HG03196 (cell line): ENCODE results near the gene MAP2K5.

Experiments
- ATAC-seq: cut with Tn5 transposase; IDR thresholded peaks from one replicate; pipeline ENCODE4 v1.9.1; 2021; ENCODE audit not compliant: unreplicated experiment

MAP2K5 gene

DNA sequence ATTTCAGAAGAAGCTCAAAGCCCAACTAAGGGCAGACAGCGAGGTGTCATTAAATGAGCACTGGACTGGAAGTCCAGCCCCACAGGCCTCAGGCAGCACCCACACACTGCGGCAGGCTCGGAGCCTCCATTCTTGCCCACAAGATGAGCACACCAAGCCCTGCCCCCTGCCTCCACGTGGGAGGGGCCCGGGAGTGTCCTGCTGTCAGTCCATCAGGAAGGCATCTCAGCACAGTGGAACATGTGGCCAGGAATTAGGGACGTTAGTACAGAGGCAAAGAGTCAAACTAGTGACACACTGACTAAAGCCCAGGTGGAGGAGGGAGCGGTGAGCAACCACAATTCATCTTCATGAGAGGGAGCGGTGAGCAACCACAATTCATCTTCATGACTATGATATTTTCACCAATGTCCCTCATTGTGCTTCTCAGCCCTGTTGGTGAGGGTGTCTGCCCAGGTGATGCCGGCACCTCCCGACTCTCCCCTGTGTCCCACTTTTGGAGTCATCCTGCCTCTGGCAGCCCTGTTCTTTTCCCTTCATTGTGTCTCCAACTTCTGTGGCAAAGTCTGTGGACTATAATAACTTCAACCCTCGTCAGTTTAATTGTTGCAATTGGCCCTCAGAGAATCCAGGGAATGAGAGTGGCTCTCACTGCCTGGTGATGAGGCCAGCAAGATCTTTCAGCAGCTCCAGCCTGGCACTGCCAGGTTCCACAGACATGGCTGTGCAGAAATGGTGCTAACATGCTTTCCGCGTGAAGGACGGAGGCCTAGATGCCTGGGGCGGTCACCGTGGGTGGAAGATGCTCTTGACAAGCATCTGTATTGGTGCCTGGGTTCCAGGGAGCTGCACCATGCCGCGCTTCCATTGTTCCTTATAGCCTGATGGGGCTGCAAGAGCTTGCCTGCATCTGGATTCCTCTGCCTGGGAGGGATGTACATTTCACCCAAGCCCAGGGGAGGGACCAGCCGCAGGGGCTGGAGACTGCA is 259.7 kb downstream of the MAP2K5 start:
- ATAC-seq, result no peak

- ATAC-seq, result no peak
Measured at GRCh38 chr15:67803299-67803698, 260.8 kb downstream of the MAP2K5 start.

- ATAC-seq, result no peak
Measured at GRCh38 chr15:67803996-67804843, 261.7 kb downstream of the MAP2K5 start.

DNA sequence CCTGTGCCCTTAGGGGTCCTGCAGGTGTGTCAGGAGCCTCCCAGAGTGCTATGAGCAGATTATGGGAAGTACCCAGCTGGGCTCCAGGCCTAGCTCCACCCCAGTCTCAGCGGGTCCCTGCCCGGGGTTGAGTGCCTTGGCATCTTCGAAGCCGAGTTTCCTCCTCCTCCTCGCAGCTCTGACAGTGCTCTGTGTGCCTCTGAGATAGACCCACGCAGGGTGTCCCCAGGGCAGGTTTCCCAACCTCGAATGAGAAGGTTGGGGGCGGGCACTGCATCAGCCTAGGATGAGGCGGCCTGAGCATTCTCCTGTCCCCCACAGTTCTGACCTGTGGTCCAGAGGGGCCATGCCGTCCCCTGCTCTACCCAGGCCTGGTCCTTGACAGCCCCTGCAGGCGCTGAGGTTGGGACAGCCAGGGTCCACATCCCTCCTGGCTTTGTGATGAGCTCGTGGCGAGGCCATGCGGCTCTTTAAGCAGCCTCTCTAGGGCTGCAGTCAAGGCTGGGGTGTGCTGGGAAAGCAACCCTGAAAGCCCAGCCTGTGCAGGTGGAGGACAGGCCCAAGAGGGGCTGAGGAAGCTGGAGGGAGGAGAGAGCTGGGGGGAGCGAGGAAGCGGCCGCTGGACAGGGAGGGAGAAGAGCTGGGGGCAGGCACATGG is 262.6 kb downstream of the MAP2K5 start:
- no peak for ATAC-seq

DNA sequence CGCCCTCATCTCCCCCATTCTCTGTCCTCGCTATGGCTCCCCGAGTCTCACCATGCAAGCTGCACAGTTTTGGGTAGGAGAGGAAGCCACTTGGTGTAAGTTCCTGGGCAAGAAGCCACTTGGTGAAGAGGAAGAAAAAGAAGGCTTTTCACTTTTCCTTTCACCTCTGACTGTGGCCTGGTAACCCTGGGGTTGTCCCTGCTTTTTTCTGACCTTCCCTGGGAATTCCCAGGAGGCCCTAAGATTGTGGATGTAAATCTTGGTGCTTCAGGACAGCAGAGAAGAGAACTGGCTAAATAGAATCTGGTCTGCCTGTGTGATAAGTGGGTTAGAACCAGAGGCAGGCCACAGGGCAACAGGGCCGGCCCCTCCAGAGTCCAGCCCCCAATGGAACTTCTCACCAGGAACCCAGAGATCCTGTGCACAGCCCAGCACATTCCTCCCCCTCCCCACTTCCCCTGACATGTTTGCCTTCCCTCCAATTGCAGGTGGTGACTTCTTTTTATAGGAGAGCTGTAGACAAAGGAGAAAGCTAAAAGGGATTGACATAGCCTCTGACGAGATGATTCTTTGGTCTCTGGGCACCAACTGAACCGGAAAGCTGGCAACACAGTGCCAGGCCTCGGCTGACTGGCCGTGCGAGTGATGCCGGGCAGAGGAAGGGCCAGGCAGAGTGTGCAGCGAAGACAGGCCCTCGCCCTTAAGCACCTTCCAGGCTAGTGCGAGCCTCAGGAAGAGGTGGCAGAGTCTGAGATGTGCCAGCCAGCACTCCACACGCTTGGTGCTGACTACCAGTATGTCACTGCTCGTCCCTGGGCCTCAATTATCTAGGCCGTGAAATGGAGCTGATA is 263.4 kb downstream of the MAP2K5 start:
- no peak for ATAC-seq

GRCh38 chr15:67806536-67806935 is 264.0 kb downstream of the MAP2K5 start:
- ATAC-seq, result no peak

DNA sequence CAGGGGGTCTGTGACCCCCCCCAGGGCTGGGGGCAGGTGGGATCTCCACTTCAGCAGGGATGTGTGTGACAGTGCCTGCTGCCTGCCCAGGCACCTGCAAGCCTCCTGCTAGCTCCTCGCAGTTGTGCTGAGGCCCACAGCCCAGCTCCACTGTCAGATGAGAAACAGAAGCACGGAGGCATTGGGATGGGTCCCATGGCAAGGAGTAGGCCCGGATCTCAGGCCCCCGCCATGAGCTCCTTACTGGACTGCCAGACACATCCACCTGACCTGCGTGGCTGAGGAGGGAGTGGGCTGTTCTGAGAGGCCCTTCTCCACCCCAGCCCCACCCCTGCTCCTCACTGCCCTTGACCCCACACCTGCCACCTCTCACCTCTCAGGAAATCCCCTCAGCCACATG is 264.6 kb downstream of the MAP2K5 start:
- ATAC-seq, result no peak

DNA sequence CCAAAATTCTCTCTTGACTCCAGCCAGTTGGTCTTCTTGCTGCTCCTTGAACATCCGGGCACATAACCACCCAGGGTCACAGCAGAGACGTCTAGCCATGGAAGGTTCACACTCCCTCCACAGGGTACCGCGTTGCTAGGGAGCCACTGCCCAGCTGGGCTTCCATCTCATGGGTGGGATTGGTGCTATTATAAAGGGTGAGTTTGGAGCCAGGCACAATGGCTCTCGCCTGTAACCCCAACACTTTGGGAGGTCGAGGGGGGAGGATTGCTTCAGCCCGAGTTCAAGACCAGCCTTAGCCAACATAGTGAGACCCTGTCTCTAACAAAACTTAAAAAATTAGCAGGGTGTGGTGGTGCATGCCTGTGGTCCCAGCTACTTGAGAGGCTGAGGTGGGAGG is 265.3 kb downstream of the MAP2K5 start:
- ATAC-seq, result no peak

- no peak for ATAC-seq
Measured at GRCh38 chr15:67808821-67809220, 266.3 kb downstream of the MAP2K5 start.

DNA sequence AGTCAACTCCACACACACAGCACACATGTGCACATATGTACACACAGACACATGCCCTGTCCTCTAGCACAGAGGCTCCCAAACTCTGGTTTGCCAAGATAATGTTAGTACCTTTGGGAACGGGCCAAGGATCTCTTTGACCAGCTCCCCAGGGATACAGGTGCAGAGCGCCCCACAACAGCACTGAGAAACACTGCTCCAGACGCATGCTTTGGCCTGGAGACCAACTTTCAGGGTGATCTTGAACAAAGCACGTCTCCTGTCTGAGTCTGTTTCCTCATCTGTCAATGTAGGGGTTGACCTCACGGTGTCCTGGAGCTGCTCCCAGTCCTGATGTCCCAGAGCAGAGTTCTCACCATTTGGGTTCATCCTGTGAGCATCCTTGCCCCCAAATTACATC is 266.9 kb downstream of the MAP2K5 start:
- no peak for ATAC-seq

- no peak for ATAC-seq
Measured at GRCh38 chr15:67809866-67810265, 267.4 kb downstream of the MAP2K5 start.

GRCh38 chr15:67812241-67812644 is 269.7 kb downstream of the MAP2K5 start:
- ATAC-seq, result no peak

DNA sequence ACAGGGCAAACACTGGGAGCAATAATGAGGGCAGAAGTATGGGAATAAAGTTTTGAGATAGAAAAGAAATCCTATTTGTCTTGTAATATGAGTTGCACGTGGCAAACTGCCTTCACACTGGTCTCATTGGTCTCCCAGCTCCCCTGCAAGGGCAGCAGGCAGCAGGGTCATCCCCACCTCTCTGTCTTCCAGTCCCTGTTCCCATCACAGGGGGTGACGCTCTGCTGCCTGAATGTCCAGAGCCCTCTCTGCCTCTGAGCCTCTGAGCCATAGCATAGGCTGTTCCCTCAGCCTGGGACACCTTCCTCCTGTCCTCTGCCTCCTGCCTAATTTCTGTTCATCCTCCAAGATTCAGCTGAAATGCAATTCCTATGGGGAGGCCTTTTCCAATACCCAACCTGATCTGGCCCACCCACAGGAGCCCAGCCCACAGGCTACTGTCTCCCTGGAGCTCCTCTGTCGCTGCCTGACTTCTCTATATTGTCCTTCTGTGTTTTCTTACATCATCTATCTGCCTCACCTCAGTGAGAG is 270.7 kb downstream of the MAP2K5 start:
- no peak for ATAC-seq

- ATAC-seq, result no peak
Measured at GRCh38 chr15:67815036-67815592, 272.6 kb downstream of the MAP2K5 start.

GRCh38 chr15:67816668-67817067 is 274.2 kb downstream of the MAP2K5 start:
- no peak for ATAC-seq

DNA sequence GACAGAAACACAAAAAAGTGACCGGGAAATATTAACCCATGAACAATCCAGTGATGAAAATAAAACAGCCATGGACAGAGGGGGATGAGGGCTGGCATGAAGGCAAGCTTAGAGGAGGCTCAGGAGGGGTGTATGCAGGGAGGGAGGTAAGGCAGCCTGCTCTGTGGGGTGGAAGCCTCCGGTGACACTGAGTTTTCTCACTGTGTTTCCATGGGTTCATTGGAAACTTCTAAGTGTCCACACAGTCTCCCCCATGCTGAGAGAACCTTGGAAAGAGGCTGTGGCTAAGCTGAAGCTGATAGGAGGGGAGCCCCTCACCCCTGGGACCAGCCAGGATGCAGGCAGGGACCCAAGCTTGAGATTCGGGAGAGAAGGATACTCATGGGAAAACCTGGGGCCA is 276.0 kb downstream of the MAP2K5 start:
- no peak for ATAC-seq

- ATAC-seq, result no peak
Measured at GRCh38 chr15:67819636-67820035, 277.1 kb downstream of the MAP2K5 start.

- no peak for ATAC-seq
Measured at GRCh38 chr15:67820122-67820991, 277.9 kb downstream of the MAP2K5 start.
